Esophagus (tissue), 2 donors: ENCODE results near the gene NEGR1. TPM values are rescaled to one million over a fixed set of nuclear protein-coding genes. Genes with fewer than 3 reads are reported as not detected.

Experiments used
- H3K27ac ChIP-seq, 2 donors: one replicate each; pipeline ENCODE4 v1.5.1; 2013; ENCODE audit warnings: low read depth in 2 of 2, mild to moderate bottlenecking in 2 of 2, inconsistent platforms in 1 of 2, low read length in 1 of 2, moderate library complexity in 1 of 2
- H3K27me3 ChIP-seq, 2 donors: one replicate each; pipeline ENCODE4 v1.6.1; 2013; ENCODE audit warnings: low read length in 2 of 2, control low read depth in 1 of 2, mild to moderate bottlenecking in 1 of 2; ENCODE audit not compliant: insufficient read depth in 2 of 2, control insufficient read depth in 1 of 2
- H3K36me3 ChIP-seq, 2 donors: one replicate each; pipeline ENCODE4 v1.6.1; 2013; ENCODE audit warnings: low read length in 1 of 2; ENCODE audit not compliant: control insufficient read depth in 2 of 2, insufficient read depth in 2 of 2
- H3K4me1 ChIP-seq, 2 donors: one replicate each; pipeline ENCODE4 v1.6.1; 2013; ENCODE audit warnings: low read length in 1 of 2; ENCODE audit not compliant: control insufficient read depth in 2 of 2, insufficient read depth in 2 of 2
- H3K4me3 ChIP-seq, 2 donors: one replicate each; pipeline ENCODE4 v1.5.1; 2013; ENCODE audit warnings: low read length in 2 of 2, mild to moderate bottlenecking in 2 of 2, low read depth in 1 of 2, moderate library complexity in 1 of 2
- H3K9me3 ChIP-seq, 2 donors: one replicate each; pipeline ENCODE4 v1.6.1; 2013; ENCODE audit warnings: mild to moderate bottlenecking in 2 of 2, low read depth in 1 of 2, low read length in 1 of 2, moderate library complexity in 1 of 2; ENCODE audit not compliant: control insufficient read depth in 2 of 2, insufficient read depth in 1 of 2
- WGBS, 2 donors: extraction: QIAGEN DNeasy Blood & Tissue Kit; methylation state at CpG; one replicate each; pipeline ENCODE4 v1.1.7; 2013; 5-methylcytosine and 5-hydroxymethylcytosine counted together
- polyA plus RNA-seq, 2 donors: library from polyadenylated mRNA; stranded (reverse); fragments of 200-250 nt; gene quantifications; one replicate each; pipeline ENCODE4 v1.2.3, GENCODE V29; 2013
- donor health status: healthy with polysubstance abuse.
- donor health status: Bipolar disorder and iron deficiency.

The NEGR1 gene
- polyA plus RNA-seq, 2 donors: 0.59 to 1.4 TPM

DNA sequence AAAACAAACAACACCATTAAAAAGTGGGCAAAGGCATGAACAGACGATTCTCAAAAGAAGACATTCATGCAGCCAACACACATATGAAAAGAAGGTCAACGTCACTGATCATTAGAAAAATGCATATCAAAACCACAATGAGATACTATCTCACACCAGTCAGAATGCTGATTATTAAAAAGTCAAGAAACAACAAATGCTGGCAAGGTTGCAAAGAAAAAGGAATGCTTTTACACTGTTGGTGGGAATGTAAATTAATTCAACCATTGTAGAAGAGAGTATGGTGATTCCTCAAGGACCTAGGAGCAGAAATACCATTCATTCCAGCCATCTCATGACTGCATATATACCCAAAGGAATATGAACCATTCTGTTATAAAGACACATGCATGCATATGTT, 419.6 kb downstream of the NEGR1 start:
- H3K27ac ChIP-seq: no peak overlapping the region
- 68 to 81% methylated on average over 2 of the region's 2 CpGs for WGBS, 2 donors
- H3K36me3 ChIP-seq: no peaks in the 10 kb centered on the region
- no peaks in the 10 kb centered on the region for H3K4me1 ChIP-seq
- H3K4me3 ChIP-seq: no peak overlapping the region
- peaks cover 0 to 2% of the 10 kb centered on the region in 2 donors for H3K9me3 ChIP-seq
- no peaks in the 10 kb centered on the region for H3K27me3 ChIP-seq

DNA sequence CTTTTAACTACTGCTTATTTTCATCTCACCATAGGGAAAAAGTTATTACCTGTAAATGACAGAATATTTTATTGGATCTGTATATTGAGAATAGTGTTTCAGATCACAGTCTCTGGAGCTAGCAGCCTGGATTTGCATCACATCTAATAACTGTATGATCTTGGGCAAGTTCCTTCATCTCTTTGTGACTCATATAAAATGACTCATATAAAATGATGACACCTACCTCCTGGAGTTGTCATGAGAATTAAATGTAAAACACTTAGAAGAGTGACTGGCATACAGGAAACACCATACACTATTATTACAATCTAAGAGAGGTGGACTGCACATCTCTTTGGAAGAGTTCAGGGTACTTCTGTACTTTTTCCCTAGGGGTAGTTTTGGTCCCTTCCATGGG, 421.3 kb downstream of the NEGR1 start:
- H3K9me3 ChIP-seq: peaks cover 0 to 2% of the 10 kb centered on the region in 2 donors
- H3K36me3 ChIP-seq: no peaks in the 10 kb centered on the region
- H3K27me3 ChIP-seq: no peaks in the 10 kb centered on the region
- no peak overlapping the region for H3K27ac ChIP-seq
- H3K4me3 ChIP-seq: no peak overlapping the region
- no peaks in the 10 kb centered on the region for H3K4me1 ChIP-seq

DNA sequence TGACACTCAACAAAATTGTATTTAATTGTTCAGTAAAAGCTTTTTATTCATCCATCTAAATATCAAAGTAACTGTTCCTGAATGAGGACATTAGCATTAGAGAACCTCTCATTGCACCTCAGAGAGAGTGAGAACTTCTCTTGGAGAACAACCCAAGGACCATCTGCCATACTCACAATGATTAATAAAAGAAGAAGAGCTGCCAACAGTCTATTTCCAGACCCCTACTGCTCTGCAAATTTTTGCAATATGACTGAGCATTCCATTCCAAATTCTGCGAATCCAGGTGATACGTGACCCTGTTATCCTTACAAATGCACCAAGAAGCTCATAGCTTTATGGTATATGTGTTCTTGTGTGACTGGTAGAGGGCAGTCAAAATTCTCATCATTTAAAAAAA, 422.5 kb downstream of the NEGR1 start:
- peaks cover 0 to 2% of the 10 kb centered on the region in 2 donors for H3K9me3 ChIP-seq
- H3K4me3 ChIP-seq: no peak overlapping the region
- no peaks in the 10 kb centered on the region for H3K4me1 ChIP-seq
- no peaks in the 10 kb centered on the region for H3K36me3 ChIP-seq
- H3K27ac ChIP-seq: no peak overlapping the region
- WGBS, 2 donors: 95 to 97% methylated on average over 2 of the region's 2 CpGs
- no peaks in the 10 kb centered on the region for H3K27me3 ChIP-seq

DNA sequence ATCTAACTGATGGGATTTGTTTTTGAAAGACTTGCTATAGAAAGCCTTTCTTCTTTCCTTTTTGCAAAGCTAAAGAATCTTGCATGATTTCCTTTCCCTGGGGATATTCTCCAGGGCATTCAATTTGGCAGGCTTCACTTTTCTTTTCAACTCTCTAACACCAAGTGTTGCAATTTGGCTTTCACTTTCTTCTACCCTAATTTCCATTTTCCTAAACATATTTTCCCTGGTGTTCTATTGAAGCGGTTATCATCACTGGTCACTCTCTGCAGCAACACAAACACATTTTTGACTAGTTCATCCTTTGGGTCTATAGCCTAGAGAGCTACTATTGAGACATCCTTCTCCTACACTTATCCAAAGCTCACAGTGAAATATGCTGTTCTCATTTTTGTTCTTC, 424.5 kb downstream of the NEGR1 start:
- WGBS, 2 donors: 55 to 68% methylated on average over 1 of the region's 1 CpG
- H3K4me1 ChIP-seq: no peaks in the 10 kb centered on the region
- no peak overlapping the region for H3K4me3 ChIP-seq
- no peaks in the 10 kb centered on the region for H3K27me3 ChIP-seq
- no peaks in the 10 kb centered on the region for H3K9me3 ChIP-seq
- H3K36me3 ChIP-seq: no peaks in the 10 kb centered on the region
- no peak overlapping the region for H3K27ac ChIP-seq

DNA sequence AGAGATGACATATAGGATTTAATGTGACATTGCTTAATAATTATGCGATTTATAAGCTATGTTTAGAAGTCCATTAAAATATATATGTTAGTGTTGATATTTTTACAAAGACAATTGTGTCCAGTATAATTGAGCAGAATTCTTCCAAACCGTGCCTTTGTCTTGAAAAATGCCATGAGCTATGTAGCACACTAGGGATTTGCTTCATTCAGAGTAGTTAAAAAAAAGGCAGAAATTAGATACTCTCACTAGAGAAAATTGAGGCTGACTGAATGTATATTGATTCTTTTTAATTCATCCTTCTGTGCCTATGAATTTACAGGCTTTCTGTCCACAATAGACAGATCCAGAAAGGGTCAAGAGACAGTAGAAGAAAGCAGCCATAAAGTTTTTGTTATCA, 429.0 kb downstream of the NEGR1 start:
- H3K36me3 ChIP-seq: no peaks in the 10 kb centered on the region
- no peaks in the 10 kb centered on the region for H3K4me1 ChIP-seq
- H3K4me3 ChIP-seq: no peak overlapping the region
- no peaks in the 10 kb centered on the region for H3K27me3 ChIP-seq
- H3K27ac ChIP-seq: no peak overlapping the region
- WGBS, 2 donors: 78 to 83% methylated on average over 2 of the region's 2 CpGs
- no peaks in the 10 kb centered on the region for H3K9me3 ChIP-seq

DNA sequence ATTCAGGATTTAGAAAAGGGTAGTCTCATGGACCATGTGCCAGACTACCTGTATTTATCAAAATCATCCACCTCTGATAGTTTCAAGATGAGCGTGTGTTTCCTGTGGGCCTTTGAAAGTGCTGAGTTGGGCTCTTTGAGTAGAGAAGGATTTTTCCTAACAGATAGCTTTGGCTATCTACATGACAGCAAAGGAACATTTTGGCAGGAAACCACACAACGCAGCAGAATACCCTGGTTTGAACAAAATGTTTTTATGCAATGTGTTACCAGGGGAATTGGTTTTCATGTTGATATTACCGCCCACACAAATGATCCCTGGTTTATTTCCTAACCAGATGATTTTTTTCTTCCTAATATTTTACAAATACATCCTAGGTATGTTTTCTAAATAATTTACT, 431.4 kb downstream of the NEGR1 start:
- H3K27ac ChIP-seq: no peak overlapping the region
- no peaks in the 10 kb centered on the region for H3K4me1 ChIP-seq
- H3K27me3 ChIP-seq: no peaks in the 10 kb centered on the region
- WGBS, 2 donors: 55 to 59% methylated on average over 3 of the region's 3 CpGs
- no peaks in the 10 kb centered on the region for H3K36me3 ChIP-seq
- no peak overlapping the region for H3K4me3 ChIP-seq
- H3K9me3 ChIP-seq: no peaks in the 10 kb centered on the region

DNA sequence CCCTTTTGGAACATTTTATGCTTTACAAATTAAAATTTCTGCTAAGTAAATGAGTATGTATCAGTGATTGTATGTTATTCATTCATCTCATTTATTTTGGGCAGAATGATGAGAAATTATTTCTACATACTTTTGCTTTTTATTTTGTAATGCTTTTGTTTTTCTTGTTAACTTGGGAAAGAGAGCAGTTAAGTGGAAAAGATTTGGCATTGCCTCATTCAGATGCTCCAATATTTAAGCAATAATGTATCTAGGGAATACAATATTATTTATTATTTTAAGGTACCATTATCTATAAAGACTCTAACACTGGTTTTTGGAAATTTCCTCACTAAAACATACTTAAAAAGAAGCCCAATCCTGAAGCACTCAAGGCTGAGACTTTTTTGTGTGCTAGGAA, 431.8 kb downstream of the NEGR1 start:
- no peaks in the 10 kb centered on the region for H3K4me1 ChIP-seq
- H3K9me3 ChIP-seq: no peaks in the 10 kb centered on the region
- no peaks in the 10 kb centered on the region for H3K27me3 ChIP-seq
- H3K27ac ChIP-seq: no peak overlapping the region
- no peaks in the 10 kb centered on the region for H3K36me3 ChIP-seq
- no peak overlapping the region for H3K4me3 ChIP-seq

DNA sequence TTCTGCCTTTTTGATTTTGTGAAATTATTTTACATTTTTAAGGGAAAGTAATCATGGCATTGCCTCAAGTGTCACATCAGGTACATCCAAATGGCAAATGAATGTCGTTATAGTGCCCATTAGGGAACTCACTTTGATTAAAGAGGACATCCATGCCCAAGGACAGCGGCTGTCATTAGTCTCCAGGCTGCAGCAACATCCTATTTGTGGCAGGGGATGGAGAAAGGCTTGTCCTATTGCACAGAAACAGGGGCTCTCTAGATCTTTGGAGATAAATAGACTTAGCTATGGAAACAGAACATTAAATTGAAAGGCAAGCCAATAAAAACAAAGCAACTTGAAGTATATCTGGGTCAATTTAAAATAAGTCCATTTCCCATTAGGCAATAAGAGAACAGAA, 439.3 kb downstream of the NEGR1 start:
- no peaks in the 10 kb centered on the region for H3K36me3 ChIP-seq
- H3K4me1 ChIP-seq: no peaks in the 10 kb centered on the region
- H3K27me3 ChIP-seq: no peaks in the 10 kb centered on the region
- 59 to 84% methylated on average over 2 of the region's 2 CpGs for WGBS, 2 donors
- H3K27ac ChIP-seq: no peak overlapping the region
- H3K9me3 ChIP-seq: no peaks in the 10 kb centered on the region
- H3K4me3 ChIP-seq: no peak overlapping the region

DNA sequence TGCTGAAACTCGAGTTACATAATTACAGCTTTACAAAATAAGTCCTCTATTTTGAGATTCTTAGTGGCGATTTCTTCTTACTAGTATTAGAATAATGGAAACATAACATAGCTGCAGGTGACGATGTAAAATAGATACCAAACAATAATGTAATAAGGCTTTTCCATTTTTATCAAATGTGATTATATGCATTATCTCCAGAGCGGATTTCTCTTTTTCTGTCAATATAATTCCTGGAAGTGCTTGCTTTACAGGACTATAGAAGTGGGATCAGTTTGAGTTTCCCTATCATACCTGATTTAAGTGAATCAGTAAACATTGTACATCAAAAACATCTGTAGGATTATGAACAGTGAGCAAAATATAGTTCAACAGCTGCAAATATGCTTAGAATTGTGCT, 442.5 kb downstream of the NEGR1 start:
- H3K27ac ChIP-seq: no peak overlapping the region
- 63 to 72% methylated on average over 4 of the region's 4 CpGs for WGBS, 2 donors
- H3K36me3 ChIP-seq: no peaks in the 10 kb centered on the region
- H3K4me1 ChIP-seq: no peaks in the 10 kb centered on the region
- no peak overlapping the region for H3K4me3 ChIP-seq
- no peaks in the 10 kb centered on the region for H3K9me3 ChIP-seq
- H3K27me3 ChIP-seq: no peaks in the 10 kb centered on the region

DNA sequence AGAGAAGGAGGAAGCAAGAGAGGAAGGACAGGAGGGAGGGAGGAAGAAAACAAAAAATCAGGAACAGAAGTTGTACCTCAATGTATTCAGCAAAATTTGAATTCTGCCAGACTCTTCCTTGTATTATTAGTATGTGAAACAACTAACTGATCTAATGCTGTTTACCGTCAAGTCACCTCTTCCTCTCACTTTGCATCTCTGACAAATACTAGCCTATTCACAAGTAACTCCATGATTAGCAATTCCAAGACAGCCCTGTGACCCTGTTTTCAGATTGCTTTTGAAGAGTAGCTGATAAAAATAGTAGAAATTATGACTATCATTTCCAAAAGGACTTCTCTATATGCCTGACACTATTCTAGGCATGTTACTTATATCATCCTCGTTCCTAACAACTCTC, 445.4 kb downstream of the NEGR1 start:
- H3K36me3 ChIP-seq: no peaks in the 10 kb centered on the region
- H3K4me1 ChIP-seq: no peaks in the 10 kb centered on the region
- no peak overlapping the region for H3K27ac ChIP-seq
- H3K4me3 ChIP-seq: no peak overlapping the region
- no peaks in the 10 kb centered on the region for H3K27me3 ChIP-seq
- no peaks in the 10 kb centered on the region for H3K9me3 ChIP-seq
- 65 to 67% methylated on average over 2 of the region's 2 CpGs for WGBS, 2 donors
